ENCODE measurements around the gene HTR1D.
"Not testable (repeated sequence)": the region's sequence is repeated elsewhere in the genome, so short reads cannot be mapped to it uniquely, and the experiment has no call there.

Gene HTR1D, protein sequence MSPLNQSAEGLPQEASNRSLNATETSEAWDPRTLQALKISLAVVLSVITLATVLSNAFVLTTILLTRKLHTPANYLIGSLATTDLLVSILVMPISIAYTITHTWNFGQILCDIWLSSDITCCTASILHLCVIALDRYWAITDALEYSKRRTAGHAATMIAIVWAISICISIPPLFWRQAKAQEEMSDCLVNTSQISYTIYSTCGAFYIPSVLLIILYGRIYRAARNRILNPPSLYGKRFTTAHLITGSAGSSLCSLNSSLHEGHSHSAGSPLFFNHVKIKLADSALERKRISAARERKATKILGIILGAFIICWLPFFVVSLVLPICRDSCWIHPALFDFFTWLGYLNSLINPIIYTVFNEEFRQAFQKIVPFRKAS

DNA sequence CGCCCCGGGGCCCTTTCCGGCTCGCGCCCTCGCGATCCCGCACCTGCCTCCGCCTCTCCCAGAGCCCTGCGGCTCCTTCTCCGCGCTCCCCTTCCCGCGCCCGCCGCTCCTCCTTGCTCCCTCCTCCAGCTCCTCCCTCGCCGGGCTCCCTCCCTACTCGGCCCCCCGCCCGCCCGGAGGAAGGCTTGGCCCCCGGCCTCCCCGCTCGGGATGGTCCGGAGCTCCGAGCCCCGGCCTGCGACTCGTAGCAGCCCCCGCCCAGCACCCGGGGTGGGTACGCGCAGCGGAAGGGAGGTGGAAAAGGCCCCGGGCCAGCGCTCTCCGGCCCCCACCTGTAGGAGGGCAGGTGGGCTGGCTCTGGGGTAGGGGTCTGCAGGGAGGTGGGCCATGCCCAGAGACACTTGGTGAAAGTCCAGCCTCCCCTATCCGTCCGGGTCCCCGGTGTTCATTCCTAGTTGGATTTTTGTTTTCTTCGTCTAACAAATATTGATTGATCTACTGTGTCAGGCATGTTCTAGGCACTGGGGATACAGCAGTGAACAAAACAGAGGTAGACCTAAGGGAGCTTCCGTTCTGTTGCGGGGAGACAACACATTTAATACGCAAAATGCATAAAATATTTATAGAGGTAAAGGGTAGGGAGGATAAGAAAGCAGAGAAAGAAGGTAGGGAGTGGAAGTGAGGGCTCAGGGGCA, at the start of gene HTR1D:
HTR1D (minus strand) TSS at position 82 of the 695 bp plus-strand sequence. CDS start 23,283 bp downstream, outside the sequence.
- DNase-seq: no peak

- no peak for DNase-seq
Measured at GRCh38 chr1:23263380-23263887, 46.1 kb upstream of the HTR1D start.

- DNase-seq: not testable (repeated sequence)
Measured at GRCh38 chr1:23258082-23258481, 40.8 kb upstream of the HTR1D start.

- DNase-seq: not testable (repeated sequence)
Measured at GRCh38 chr1:23257371-23257770, 40.1 kb upstream of the HTR1D start.

DNA sequence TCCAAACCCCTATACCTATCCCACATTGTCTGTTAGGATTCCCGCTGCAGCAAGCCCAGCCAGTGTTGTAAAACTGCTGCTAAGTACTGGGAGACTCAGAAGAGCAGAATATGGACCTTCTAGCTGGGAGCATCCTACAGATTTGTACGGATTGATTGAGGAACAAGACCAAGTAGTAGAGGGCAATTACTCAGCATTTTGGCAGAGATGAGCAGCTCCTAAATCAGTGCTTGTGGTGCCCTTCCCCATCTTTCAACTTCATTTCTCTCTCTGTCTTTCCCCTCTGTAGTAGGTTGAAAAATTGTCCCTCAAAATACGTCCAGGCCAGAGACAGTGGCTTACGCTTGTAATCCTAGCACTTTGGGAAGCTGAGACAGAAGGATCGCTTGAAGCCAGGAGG, 37.3 kb upstream of the HTR1D start:
- DNase-seq: no peak

- no peak for DNase-seq
Measured at GRCh38 chr1:23251812-23252211, 34.5 kb upstream of the HTR1D start.

DNA sequence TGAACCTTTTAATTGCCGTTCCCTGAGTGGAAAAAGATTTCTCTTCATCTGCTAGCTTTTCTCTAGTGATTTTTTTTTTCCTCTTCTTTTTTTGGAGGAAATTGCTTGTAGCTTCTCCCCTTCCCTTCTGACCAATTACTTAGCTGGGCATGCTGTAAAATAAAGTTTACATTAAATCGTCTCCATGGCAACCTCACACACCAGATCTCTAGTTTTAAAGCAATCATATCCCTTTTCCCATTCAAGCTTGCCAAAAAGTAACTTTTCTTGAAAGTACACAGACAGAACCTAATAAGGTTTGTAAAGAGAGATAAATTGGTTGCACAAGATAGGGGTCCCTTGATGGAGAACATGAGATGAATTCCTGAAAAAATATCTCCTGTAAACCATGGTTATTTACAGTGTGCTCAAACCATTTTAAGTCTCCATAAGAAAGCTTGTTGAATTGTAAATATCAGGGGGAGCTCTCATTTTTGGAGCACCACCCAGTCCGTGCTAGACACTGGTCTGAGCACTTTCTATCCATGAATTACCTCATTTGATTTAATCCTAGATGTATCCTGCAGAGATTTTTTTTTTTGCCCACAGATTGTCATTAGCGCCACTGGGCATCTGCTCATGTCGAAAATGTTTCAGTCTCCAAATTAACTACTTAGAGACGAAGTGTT, 32.6 kb upstream of the HTR1D start:
- DNase-seq: no peak

DNA sequence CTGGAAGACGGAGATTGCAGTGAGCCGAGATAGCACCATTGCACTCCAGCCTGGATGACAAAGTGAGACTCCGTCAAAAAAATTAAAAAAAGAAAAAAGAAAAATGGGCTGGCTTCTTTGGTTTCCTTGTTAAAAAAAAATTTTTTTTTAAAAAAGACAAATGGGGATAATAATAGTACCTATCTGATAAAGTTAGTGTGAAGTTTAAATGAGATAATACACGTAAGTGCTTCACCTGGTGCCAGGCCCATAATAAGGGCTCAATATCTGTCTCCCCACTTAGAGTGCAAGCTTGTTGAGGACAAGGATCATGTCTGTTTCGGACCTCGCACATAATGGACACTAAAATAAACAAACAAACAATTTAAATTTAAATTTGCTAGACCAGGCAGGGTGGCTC, 30.0 kb upstream of the HTR1D start:
- no peak for DNase-seq

DNA sequence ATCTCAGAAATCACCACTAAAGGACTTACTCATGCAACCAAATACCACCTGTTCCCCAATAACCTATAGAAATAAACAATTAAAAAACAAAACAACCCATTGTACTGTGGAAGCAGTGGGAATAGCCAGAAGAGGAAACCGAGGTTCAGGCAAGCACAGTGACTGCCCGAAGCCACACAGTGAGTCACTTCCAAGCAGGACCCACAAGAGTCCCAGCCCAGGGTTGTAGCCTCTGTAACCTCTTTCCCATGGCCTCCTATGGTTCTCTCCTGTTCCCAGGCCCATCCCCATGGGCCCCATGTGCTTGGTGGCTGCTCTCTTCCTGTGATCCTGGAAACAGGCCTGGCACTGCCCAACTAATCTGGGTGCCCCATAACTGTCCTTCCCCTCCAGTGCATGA, 29.0 kb upstream of the HTR1D start:
- no peak for DNase-seq

- DNase-seq: no peak
Measured at GRCh38 chr1:23244256-23244761, 27.0 kb upstream of the HTR1D start.

- DNase-seq: no peak
Measured at GRCh38 chr1:23242414-23242813, 25.1 kb upstream of the HTR1D start.

DNA sequence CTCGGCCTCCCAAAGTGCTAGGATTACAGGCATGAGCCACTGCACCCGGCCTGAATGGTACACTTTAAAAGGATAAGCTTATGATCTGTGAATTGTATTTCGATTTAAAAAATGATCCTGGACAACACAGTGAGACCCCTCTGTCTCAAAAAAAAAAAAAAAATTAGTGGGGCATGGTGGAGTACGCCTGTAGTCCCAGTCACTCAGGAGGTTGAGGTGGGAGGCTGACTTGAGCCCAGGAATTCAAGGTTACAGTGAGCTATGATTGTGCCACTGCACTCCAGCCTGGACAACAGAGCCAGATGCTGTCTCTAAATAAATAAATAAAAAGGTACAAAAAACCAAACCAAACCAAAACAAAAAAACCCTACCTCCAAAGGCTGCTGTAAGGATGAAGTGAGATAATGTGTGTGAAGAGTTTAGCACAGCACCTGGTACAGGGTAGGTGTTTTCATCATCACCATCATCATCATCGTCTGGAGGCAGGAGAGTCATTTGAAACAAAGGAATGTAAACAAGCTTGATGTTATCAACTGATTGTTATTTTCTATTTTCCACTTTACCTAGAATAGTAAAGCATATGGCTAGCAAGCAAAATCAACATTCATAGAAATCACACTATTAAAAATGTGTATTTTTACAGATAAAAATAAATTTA, 22.5 kb upstream of the HTR1D start:
- no peak for DNase-seq

GRCh38 chr1:23238565-23238964, 21.3 kb upstream of the HTR1D start:
- DNase-seq: no peak

DNA sequence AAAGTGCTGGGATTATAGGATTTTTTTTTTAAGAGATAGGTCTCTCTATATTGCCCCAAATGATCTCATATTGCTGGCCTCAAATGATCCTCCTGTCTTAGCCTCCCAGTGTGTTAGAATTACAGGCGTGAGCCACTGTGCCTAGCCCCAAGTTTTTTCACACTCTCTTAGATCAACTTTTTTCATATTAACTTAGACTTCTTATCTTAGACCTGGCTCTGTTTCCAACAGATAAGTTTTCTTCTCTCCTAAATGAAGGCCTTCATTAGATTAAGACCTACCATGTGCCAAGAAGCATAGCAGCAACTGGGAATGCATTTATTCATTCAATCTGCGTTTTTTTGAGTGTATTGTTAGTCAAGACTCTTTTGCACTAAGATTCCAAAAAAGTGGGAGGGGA, 20.2 kb upstream of the HTR1D start:
- DNase-seq: no peak

DNA sequence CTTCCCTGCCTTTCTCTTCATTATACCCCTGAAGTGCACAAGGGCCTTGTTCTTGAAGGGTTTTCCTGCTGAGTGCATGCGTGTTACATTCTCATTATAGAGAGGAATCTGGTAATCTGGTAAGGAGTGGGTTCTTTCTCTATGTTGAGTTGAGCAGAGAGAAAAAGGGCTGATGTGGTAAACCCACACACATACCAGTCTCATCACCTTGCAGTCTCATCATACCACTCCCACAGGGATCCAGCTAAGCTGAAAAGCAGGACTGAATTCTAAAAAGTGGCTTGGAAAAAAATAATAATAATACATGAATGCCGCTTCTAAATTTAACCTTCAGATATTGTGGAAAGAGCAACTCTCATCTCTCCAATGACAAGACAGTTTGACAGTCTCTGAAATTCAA, 10.5 kb upstream of the HTR1D start:
- DNase-seq: no peak

GRCh38 chr1:23224739-23225648, 7.7 kb upstream of the HTR1D start:
- DNase-seq: no peak

GRCh38 chr1:23223963-23224362, 6.7 kb upstream of the HTR1D start:
- DNase-seq: not testable (repeated sequence)

GRCh38 chr1:23223490-23223951, 6.2 kb upstream of the HTR1D start:
- not testable (repeated sequence) for DNase-seq

- no peak for DNase-seq
Measured at GRCh38 chr1:23222742-23223141, 5.4 kb upstream of the HTR1D start.

GRCh38 chr1:23222331-23222730, 5.0 kb upstream of the HTR1D start:
- no peak for DNase-seq

DNA sequence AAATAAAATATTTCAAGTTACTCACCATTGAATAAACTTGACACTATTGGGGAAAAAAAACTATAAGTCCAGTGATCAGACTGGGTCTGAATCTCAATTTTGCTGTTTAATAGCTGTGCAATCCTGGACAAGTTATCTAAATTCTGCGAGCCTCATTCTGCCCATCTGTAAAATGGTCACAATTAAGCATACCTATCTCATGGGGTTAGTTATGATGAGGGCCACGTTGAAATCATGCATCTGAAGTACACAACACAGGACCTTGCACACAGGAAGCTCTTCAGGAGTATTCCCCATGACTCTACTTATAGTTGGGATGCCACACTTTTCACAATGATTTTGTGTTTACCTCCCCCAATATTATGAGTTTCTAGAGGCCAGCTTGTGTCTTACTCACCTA, 3.8 kb upstream of the HTR1D start:
- no peak for DNase-seq
